Effector memory CD4-positive, alpha-beta T cell (primary cell): Measurements from ENCODE around the gene DPF3.

ENCODE experiments used
- DNase-seq, 3 donors: peaks; one replicate each; pipeline ENCODE4 v3.0.0-alpha.2; 2020
- H3K27ac ChIP-seq: 2 replicates; pipeline ENCODE4 v1.7.0; 2013; ENCODE audit warnings: mild to moderate bottlenecking, low read length, moderate library complexity; ENCODE audit not compliant: insufficient read depth, poor library complexity, severe bottlenecking
- H3K27me3 ChIP-seq: replicated peaks from 2 replicates; pipeline ENCODE4 v1.7.0; 2013; ENCODE audit warnings: mild to moderate bottlenecking, low read length; ENCODE audit not compliant: insufficient read depth, control insufficient read depth, poor library complexity, severe bottlenecking
- H3K36me3 ChIP-seq: 2 replicates; pipeline ENCODE4 v1.7.0; 2013; ENCODE audit warnings: mild to moderate bottlenecking, low read length, moderate library complexity; ENCODE audit not compliant: control insufficient read depth, insufficient read depth
- H3K4me1 ChIP-seq: 2 replicates; pipeline ENCODE4 v1.7.0; 2013; ENCODE audit warnings: low read length, mild to moderate bottlenecking; ENCODE audit not compliant: control insufficient read depth, insufficient read depth, poor library complexity, severe bottlenecking
- H3K4me3 ChIP-seq: 2 replicates; pipeline ENCODE4 v1.7.0; 2013; ENCODE audit warnings: low read length, low read depth, mild to moderate bottlenecking; ENCODE audit not compliant: insufficient read depth, poor library complexity, severe bottlenecking
- H3K9me3 ChIP-seq: 2 replicates; pipeline ENCODE4 v1.7.0; 2013; ENCODE audit warnings: mild to moderate bottlenecking, low read length, moderate library complexity; ENCODE audit not compliant: control insufficient read depth

DPF3 gene

DNA sequence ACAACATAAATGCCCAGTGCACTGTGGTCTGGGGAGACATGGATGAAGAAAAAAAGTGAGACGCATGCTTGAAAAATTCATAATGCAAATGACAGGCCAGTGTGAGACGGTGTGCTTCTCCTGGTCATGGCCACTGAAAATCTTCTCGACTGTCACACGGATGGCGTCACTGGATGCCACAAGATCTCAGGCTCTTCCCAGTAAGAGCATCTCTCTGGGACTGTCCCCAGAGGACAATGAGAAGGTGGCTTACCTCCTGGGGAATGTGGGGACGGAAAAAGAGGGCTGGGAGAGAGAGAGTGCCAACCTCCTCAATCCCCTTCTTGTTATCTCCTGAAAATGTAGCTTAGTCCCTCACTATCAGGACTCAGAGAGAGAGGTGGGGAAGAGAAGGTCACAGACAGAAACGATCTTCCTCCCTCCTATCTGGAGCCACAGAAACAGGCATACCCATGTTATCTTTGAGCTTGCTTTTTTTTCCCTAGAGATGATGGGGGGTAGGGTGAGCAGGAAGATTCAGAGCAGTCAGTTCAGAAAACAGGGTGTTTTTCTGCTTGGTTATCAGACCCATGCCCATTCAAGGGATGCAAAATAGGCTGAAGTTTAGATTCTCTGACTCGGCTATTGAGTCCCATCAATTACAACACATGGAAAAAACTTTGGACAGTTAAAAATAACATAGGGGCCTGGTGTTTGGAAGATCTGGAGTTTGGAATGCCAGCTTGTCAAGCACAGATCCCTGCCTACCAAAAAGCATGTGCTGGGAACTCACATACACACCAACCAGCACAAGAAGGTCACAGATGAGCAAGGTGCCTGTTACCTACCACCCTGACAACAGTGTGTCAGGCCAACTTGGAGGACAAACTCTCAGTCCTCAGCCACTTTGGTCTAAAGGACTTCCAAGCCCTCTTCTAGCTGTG is 24.2 kb downstream of the DPF3 start:
- no peak for DNase-seq
- no peak overlapping the region for H3K27ac ChIP-seq
- H3K4me3 ChIP-seq: no peak overlapping the region
- no peaks in the 10 kb centered on the region for H3K4me1 ChIP-seq
- no peaks in the 10 kb centered on the region for H3K27me3 ChIP-seq
- no peaks in the 10 kb centered on the region for H3K36me3 ChIP-seq
- H3K9me3 ChIP-seq: no peaks in the 10 kb centered on the region

- Histone ChIP-seq H3K9me3 (no peaks in the 10 kb centered on the region), H3K27me3 (no peaks in the 10 kb centered on the region), H3K36me3 (no peaks in the 10 kb centered on the region), H3K4me1 (no peaks in the 10 kb centered on the region), H3K27ac (no peak overlapping the region), H3K4me3 (no peak overlapping the region)
- DNase-seq: no peak
Measured at GRCh38 chr14:72868500-72868899, 25.4 kb downstream of the DPF3 start.

DNA sequence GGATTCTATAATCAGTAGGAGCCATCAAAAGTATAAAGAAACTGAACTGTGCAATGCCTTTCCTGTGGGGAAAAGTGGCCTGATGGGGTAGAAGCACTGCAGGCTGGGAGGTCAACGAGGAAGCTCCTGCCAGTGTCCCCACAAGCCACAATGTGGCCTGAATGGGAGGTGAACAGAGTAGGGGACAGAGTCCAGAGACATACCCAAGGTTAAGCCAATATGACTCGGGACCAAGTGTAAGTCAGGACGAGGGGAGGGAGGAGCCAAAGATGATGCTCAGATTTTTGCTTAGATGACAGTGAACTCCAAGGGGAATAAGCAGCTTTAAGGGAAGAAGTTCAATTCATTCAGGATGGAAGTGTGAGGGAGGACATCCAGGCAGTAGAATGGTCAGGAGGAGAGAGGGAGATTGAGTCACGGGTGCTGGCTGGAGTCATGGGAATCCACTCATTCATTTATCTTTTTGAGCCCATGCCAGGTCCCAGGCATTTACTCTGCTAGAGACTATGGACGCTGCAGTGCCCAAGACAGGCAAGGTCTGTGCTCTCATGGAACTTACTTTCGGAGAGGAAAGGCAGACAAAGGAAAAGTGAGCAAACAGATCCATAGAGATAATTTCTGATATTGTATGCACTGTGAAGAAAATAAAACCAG is 29.1 kb downstream of the DPF3 start:
- Histone ChIP-seq H3K36me3 (no peaks in the 10 kb centered on the region), H3K9me3 (no peaks in the 10 kb centered on the region)
- DNase-seq: no peak

DNA sequence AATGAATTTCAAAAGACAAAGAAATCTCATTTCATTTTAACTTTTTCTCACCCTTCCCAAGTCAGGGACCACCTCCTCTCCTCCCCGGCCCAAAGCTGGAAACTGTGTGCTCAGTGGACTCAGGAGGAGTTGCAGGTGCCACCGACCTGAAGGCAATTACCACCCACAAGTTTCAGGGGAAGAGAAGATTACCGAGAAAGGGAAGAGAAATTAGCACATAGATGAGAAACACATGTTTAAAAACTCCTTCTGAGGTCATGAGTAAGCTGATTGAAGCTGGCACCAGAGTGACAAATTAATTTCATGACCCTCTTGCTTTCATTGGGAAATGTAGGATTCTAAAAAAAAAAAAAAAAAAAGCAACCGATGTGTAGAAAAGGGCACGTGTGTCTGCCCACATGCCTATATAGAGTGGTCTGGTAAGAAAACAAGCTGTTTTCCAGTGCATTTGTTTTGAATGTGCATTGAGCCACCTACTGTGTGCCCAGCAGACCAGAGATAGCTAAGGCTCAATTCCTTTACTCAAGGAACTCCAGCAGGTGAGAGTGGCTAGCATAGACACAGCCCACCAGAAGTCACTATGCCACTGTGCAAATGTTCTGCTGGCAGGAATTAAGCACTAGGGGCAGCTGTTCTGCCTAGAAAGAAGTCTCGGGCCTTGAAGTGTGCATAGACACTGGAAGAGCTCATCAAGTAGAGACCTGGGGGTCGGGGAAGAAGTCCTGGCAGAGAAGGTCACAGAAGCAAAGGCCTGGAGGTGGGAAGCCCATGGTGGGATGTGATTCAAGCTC is 30.5 kb downstream of the DPF3 start:
- no peaks in the 10 kb centered on the region for H3K27me3 ChIP-seq
- H3K4me3 ChIP-seq: no peak overlapping the region
- DNase-seq: no peak

More for the DNA sequence above, 29.1 kb downstream of the DPF3 start:
- Histone ChIP-seq H3K4me1 (no peaks in the 10 kb centered on the region), H3K4me3 (no peak overlapping the region), H3K27me3 (no peaks in the 10 kb centered on the region), H3K27ac (no peak overlapping the region)

GRCh38 chr14:72856530-72857266 is 37.2 kb downstream of the DPF3 start:
- DNase-seq: no peak
- no peak overlapping the region for H3K4me3 ChIP-seq
- H3K27ac ChIP-seq: no peak overlapping the region
- H3K27me3 ChIP-seq: no peaks in the 10 kb centered on the region
- H3K36me3 ChIP-seq: no peaks in the 10 kb centered on the region
- no peaks in the 10 kb centered on the region for H3K4me1 ChIP-seq
- no peaks in the 10 kb centered on the region for H3K9me3 ChIP-seq

More for the DNA sequence above, 30.5 kb downstream of the DPF3 start:
- no peaks in the 10 kb centered on the region for H3K9me3 ChIP-seq
- no peaks in the 10 kb centered on the region for H3K36me3 ChIP-seq
- H3K4me1 ChIP-seq: no peaks in the 10 kb centered on the region
- H3K27ac ChIP-seq: no peak overlapping the region

DNA sequence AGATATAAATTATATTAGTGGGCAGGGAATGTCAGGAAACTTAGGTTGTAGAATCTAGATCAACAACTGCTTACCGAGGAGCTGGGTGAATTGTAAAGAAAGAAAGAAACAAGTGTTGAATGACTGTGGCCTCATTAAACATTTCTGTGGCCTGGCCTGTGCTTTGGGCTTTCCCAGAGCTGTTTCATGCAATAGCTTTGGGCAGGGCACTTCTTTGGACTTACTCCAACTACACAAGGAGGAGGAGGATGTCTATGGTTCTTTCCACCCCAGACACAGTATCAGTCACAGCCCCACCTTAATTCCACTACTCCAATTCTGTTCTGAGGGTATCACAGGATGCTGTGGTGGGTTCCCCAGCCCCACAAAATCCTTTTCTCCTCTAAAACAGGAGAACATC is 38.0 kb downstream of the DPF3 start:
- H3K4me3 ChIP-seq: no peak overlapping the region
- no peaks in the 10 kb centered on the region for H3K36me3 ChIP-seq
- H3K4me1 ChIP-seq: no peaks in the 10 kb centered on the region
- no peak overlapping the region for H3K27ac ChIP-seq
- no peak for DNase-seq
- no peaks in the 10 kb centered on the region for H3K9me3 ChIP-seq
- no peaks in the 10 kb centered on the region for H3K27me3 ChIP-seq

DNA sequence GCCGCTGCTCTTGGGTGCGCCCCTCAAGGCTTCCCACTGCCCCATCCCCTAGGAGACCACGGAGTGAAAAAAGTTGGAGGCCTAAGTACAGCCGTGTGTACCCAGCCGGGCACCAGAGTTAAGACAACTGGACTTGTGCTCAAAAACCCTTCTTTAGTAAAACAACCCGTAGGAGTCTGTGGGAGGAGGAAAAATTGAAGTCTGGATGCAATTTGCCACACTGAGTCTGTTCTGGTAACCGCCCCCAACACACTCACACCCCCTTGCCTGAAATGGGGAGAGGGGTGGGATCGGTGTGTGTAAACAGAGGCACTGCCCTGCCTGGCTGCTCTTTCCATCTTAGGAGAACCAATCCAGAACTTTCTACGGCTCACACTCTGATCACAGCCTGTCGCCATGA is 41.7 kb downstream of the DPF3 start:
- Histone ChIP-seq H3K27ac (no peak overlapping the region), H3K9me3 (no peaks in the 10 kb centered on the region), H3K4me3 (no peak overlapping the region), H3K36me3 (no peaks in the 10 kb centered on the region), H3K4me1 (no peaks in the 10 kb centered on the region), H3K27me3 (no peaks in the 10 kb centered on the region)
- no peak for DNase-seq

GRCh38 chr14:72851635-72852034 is 42.3 kb downstream of the DPF3 start:
- H3K27ac ChIP-seq: no peak overlapping the region
- DNase-seq: no peak

DNA sequence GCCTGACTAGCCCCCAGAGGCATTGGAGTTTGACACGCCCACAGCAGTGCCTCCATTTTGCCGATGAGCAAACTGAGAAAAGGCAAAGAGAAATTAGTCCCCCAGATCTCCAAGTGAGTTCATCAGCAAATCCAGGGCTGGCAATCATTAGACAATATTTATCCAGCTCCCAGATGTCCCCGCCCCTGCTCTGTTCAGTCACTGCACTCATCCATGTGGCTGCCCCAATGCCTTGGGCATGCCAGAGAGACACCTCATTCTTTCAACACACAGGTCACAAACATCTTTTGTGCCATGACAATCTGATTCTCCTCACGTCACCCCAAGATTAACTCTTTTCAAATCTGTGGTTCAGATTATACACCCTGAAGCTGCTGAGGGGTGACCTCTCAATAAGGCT is 43.5 kb downstream of the DPF3 start:
- H3K27me3 ChIP-seq: no peaks in the 10 kb centered on the region
- H3K4me3 ChIP-seq: no peak overlapping the region
- H3K36me3 ChIP-seq: no peaks in the 10 kb centered on the region
- no peaks in the 10 kb centered on the region for H3K9me3 ChIP-seq
- DNase-seq: no peak
- no peak overlapping the region for H3K27ac ChIP-seq
- H3K4me1 ChIP-seq: no peaks in the 10 kb centered on the region

More at GRCh38 chr14:72851635-72852034, 42.3 kb downstream of the DPF3 start:
- Histone ChIP-seq H3K4me3 (no peak overlapping the region), H3K27me3 (no peaks in the 10 kb centered on the region), H3K36me3 (no peaks in the 10 kb centered on the region), H3K9me3 (no peaks in the 10 kb centered on the region), H3K4me1 (no peaks in the 10 kb centered on the region)
